Endothelial cell of umbilical vein (primary cell): ENCODE results near the gene RBM20. TPM values are rescaled to one million over a fixed set of nuclear protein-coding genes. Genes with fewer than 3 reads are reported as not detected.

Experiments used
- BruUV-seq: library from RNA; stranded (reverse); fragments of 400-500 nt; replicated peaks from 2 replicates; lab custom pipeline; 2021; lab: Mats Ljungman, UMichigan
- CTCF ChIA-PET: fragments of 300-600, 350-600 bp; sonication (Branson Sonifier 250); formaldehyde crosslinking; loops from one replicate; lab custom pipeline; 2021; ENCODE audit warnings: antibody characterized with exemption, inconsistent platforms; lab: Charles Lee
- POLR2A ChIA-PET: fragments of 300-600, 350-600 bp; sonication (Branson Sonifier 250); formaldehyde crosslinking; loops from one replicate; lab custom pipeline; 2021; ENCODE audit warnings: antibody characterized with exemption, inconsistent platforms; lab: Charles Lee
- DNase-seq: peaks from one replicate; pipeline ENCODE4 v3.0.0-alpha.2; 2011; ENCODE audit warnings: low read depth, low spot score
- FAIRE-seq: peaks from 2 replicates; lab custom pipeline; 2011; peaks lifted over from hg19 to GRCh38; lab: Jason Lieb, UNC
- H2AFZ ChIP-seq: 2 replicates; pipeline ENCODE4 v1.6.0; 2012; ENCODE audit warnings: low read depth, low read length, control low read depth, inconsistent platforms
- H3K27ac ChIP-seq: 2 replicates; pipeline ENCODE4 v1.5.1; 2011; ENCODE audit warnings: low read depth, mild to moderate bottlenecking, control low read depth, low read length, moderate library complexity; ENCODE audit not compliant: insufficient read depth
- H3K27me3 ChIP-seq, 2 experiments: 2 replicates each; pipeline versions ENCODE4 v1.6.0 to v1.6.1; 2011; ENCODE audit warnings: low read length in 2 of 2, mixed read lengths in 1 of 2; ENCODE audit not compliant: control insufficient read depth in 2 of 2, insufficient read depth in 2 of 2
- H3K36me3 ChIP-seq, 2 experiments: 2 replicates in 1 of 2; 3 replicates in 1 of 2; pipeline ENCODE4 v1.5.1; 2011; ENCODE audit warnings: low read length in 2 of 2, mild to moderate bottlenecking in 1 of 2, moderate library complexity in 1 of 2; ENCODE audit not compliant: control insufficient read depth in 2 of 2, insufficient read depth in 2 of 2; ENCODE audit errors: extremely low read depth in 1 of 2
- H3K4me1 ChIP-seq: 3 replicates; pipeline ENCODE4 v1.5.1; 2011; ENCODE audit warnings: mild to moderate bottlenecking, low read length; ENCODE audit not compliant: control insufficient read depth, insufficient read depth; ENCODE audit errors: extremely low read depth
- H3K4me2 ChIP-seq: 2 replicates; pipeline ENCODE4 v1.6.1; 2011; ENCODE audit warnings: low read length, control low read depth, mixed read lengths; ENCODE audit not compliant: insufficient read depth
- H3K4me3 ChIP-seq, 3 experiments: fragments of 200-600 bp in 1 of 3; sonication (generic), shearing (Covaris generic) in 1 of 3; replicated peaks in 1 of 3; 2 replicates each; pipeline ENCODE4 v1.5.1; 2011 to 2016; ENCODE audit warnings: control low read depth in 3 of 3, low read length in 3 of 3, mild to moderate bottlenecking in 2 of 3, inconsistent platforms in 1 of 3, low read depth in 1 of 3, moderate library complexity in 1 of 3; ENCODE audit not compliant: insufficient read depth in 1 of 3
- H3K79me2 ChIP-seq: 2 replicates; pipeline ENCODE4 v1.6.0; 2012; ENCODE audit warnings: low read length, inconsistent platforms; ENCODE audit not compliant: control insufficient read depth, insufficient read depth
- H3K9ac ChIP-seq: replicated peaks from 2 replicates; pipeline ENCODE3; 2011; ENCODE audit warnings: low read length, control low read depth; ENCODE audit not compliant: insufficient read depth; ENCODE audit errors: extremely low read depth
- H3K9me1 ChIP-seq: replicated peaks from 3 replicates; pipeline ENCODE4 v1.6.0; 2011; ENCODE audit warnings: mild to moderate bottlenecking, low read length; ENCODE audit not compliant: control insufficient read depth, insufficient read depth; ENCODE audit errors: extremely low read depth
- H3K9me3 ChIP-seq: replicated peaks from 2 replicates; pipeline ENCODE4 v1.5.1; 2012; ENCODE audit warnings: low read length, inconsistent platforms; ENCODE audit not compliant: control insufficient read depth, insufficient read depth
- H4K20me1 ChIP-seq: replicated peaks from 2 replicates; pipeline ENCODE3; 2011; ENCODE audit warnings: mild to moderate bottlenecking, low read length; ENCODE audit not compliant: control insufficient read depth, insufficient read depth; ENCODE audit errors: extremely low read depth
- CTCF ChIP-seq, 2 donors: IDR thresholded peaks; 1 replicate in 1 of 2; 2 replicates in 1 of 2; pipeline ENCODE4 v1.5.1; 2011; ENCODE audit warnings: low read length in 2 of 2, mild to moderate bottlenecking in 2 of 2, moderate library complexity in 2 of 2, control low read depth in 1 of 2, inconsistent platforms in 1 of 2, low read depth in 1 of 2; ENCODE audit not compliant: insufficient read depth in 1 of 2; ENCODE audit errors: extremely low read depth in 1 of 2
- EZH2 ChIP-seq: IDR thresholded peaks from 2 replicates; pipeline ENCODE4 v1.6.1; 2012; ENCODE audit warnings: borderline replicate concordance, low read depth, mild to moderate bottlenecking, moderate library complexity, low read length, inconsistent platforms; ENCODE audit not compliant: severe bottlenecking
- FOS ChIP-seq: IDR thresholded peaks from 2 replicates; pipeline ENCODE4 v1.6.1; 2011; ENCODE audit warnings: mild to moderate bottlenecking, low read length, moderate library complexity, borderline replicate concordance; ENCODE audit not compliant: insufficient read depth
- GATA2 ChIP-seq: IDR thresholded peaks from 2 replicates; pipeline ENCODE4 v1.7.0; 2011; ENCODE audit warnings: low read depth, mild to moderate bottlenecking, moderate library complexity, mixed read lengths, low read length; ENCODE audit not compliant: insufficient read length, insufficient read depth
- JUN ChIP-seq: IDR thresholded peaks from 2 replicates; pipeline ENCODE4 v1.6.1; 2011; ENCODE audit warnings: borderline replicate concordance, low read depth; ENCODE audit not compliant: insufficient read length, insufficient read depth
- MAX ChIP-seq: IDR thresholded peaks from 2 replicates; pipeline ENCODE4 v1.6.1; 2011; ENCODE audit not compliant: insufficient read depth, insufficient read length
- MYC ChIP-seq: IDR thresholded peaks from one replicate; pipeline ENCODE4 v1.6.1; 2011; ENCODE audit warnings: mild to moderate bottlenecking, low read depth, low read length
- POLR2A ChIP-seq: IDR thresholded peaks from 2 replicates; pipeline ENCODE4 v1.6.1; 2012; ENCODE audit warnings: low read depth, mild to moderate bottlenecking, control low read depth, low read length
- POLR2AphosphoS5 ChIP-seq: IDR thresholded peaks from 2 replicates; pipeline ENCODE4 v1.6.1; 2012; ENCODE audit warnings: low read depth, mild to moderate bottlenecking, control low read depth, low read length, moderate library complexity; ENCODE audit not compliant: insufficient read depth
- dilution Hi-C: fragments of 300-500 bp; cut with MboI; formaldehyde crosslinking; loops from one replicate; pipeline ENCODE4 v1.15.0; 2019; ENCODE audit warnings: low sequenced_read_pairs; ENCODE audit not compliant: extremely low pct_ligation_motif_present
- intact Hi-C: fragments of 100-400 bp; cut with micrococcal nuclease; formaldehyde crosslinking; loops from one replicate; pipeline ENCODE4 v1.10.0; 2022
- polyA plus RNA-seq, 4 experiments: library from polyadenylated mRNA; depleted of rRNA in 3 of 4; stranded (reverse) in 3 of 4; unstranded in 1 of 4; fragments of >200 nt; gene quantifications; 2 replicates each; pipeline versions ENCODE4 v1.2.1 to v1.2.3, GENCODE V29; 2011 to 2012; ENCODE audit warnings: missing spikeins in 1 of 4
- total RNA-seq: library from RNA; stranded (reverse); gene quantifications from 2 replicates; pipeline ENCODE4 v1.2.3, GENCODE V29; 2021

RBM20 gene
- total and polyA plus RNA-seq, 2 donors (not counting 3 experiments of a cell fraction or from before 2014, with no cell fraction given): 0.04 TPM; not detected in 1

- no peak for DNase-seq
- FAIRE-seq: no peak
- dilution Hi-C loops (no loop called here), intact Hi-C loops (no loop called here)
- no peak overlapping the region for H3K9ac ChIP-seq
- no peak overlapping the region for H3K4me3 ChIP-seq
- no peaks in the 10 kb centered on the region for H3K4me1 ChIP-seq
- no peak overlapping the region for H3K4me2 ChIP-seq
- ChIA-PET CTCF (interaction anchor here (1.8 kb wide), 1 partner anchor 14 kb away, joined by 5 read pairs; no protein-coding TSS in a partner anchor), POLR2A (no interaction called here)
- no peak overlapping the region for H2AFZ ChIP-seq
- peaks cover 2 to 11% of the 10 kb centered on the region in 2 experiments for H3K27me3 ChIP-seq
- H3K79me2 ChIP-seq: no peaks in the 10 kb centered on the region
- H3K27ac ChIP-seq: no peak overlapping the region
- no peaks in the 10 kb centered on the region for H4K20me1 ChIP-seq
- no peaks in the 10 kb centered on the region for H3K36me3 ChIP-seq
- no peaks in the 10 kb centered on the region for H3K9me3 ChIP-seq
- H3K9me1 ChIP-seq: no peaks in the 10 kb centered on the region
- no TSS peak for BruUV-seq
- no peak for TF ChIP-seq POLR2A
- no peak for TF ChIP-seq POLR2AphosphoS5
- TF ChIP-seq GATA2: no peak
Observed at GRCh38 chr10:110788620-110789385, 144.7 kb downstream of the RBM20 start.

GRCh38 chr10:110789604-110790433, 145.7 kb downstream of the RBM20 start:
- Histone ChIP-seq H3K36me3 (no peaks in the 10 kb centered on the region), H3K4me1 (no peaks in the 10 kb centered on the region)

More at GRCh38 chr10:110789604-110790433, 145.7 kb downstream of the RBM20 start:
- no peaks in the 10 kb centered on the region for H4K20me1 ChIP-seq
- no peak overlapping the region for H3K27ac ChIP-seq
- H2AFZ ChIP-seq: no peak overlapping the region
- no peak overlapping the region for H3K9ac ChIP-seq
- H3K27me3 ChIP-seq: peaks cover 4 to 14% of the 10 kb centered on the region in 2 experiments
- no TSS peak for BruUV-seq
- no peak overlapping the region for H3K4me2 ChIP-seq
- DNase-seq (no peak), FAIRE-seq (no peak)
- H3K79me2 ChIP-seq: no peaks in the 10 kb centered on the region
- dilution Hi-C loops (no loop called here), intact Hi-C loops (no loop called here)
- POLR2A ChIA-PET: no interaction called here
- H3K9me3 ChIP-seq: no peaks in the 10 kb centered on the region
- no peak overlapping the region for H3K4me3 ChIP-seq
- TF ChIP-seq GATA2: no peak
- TF ChIP-seq EZH2: no peak
- TF ChIP-seq JUN: no peak
- TF ChIP-seq MAX: no peak
- no peak for TF ChIP-seq FOS
- TF ChIP-seq MYC: no peak
- TF ChIP-seq POLR2A: no peak
- no peak for TF ChIP-seq CTCF (IDR thresholded peaks at IDR 0.05; ENCODE audit: extremely low read depth in 1 of 2, insufficient read depth in 1 of 2, low read depth in 1 of 2, low read length in 2 of 2)
- TF ChIP-seq POLR2AphosphoS5: no peak
- no peaks in the 10 kb centered on the region for H3K9me1 ChIP-seq
- CTCF ChIA-PET: interaction anchor here (1.8 kb wide), 1 partner anchor 13 kb away, joined by 5 read pairs; no protein-coding TSS in a partner anchor
